ENCODE results near the gene MFSD6. TPM values are rescaled to one million over a fixed set of nuclear protein-coding genes. Genes with fewer than 3 reads are reported as not detected.
A peak's percentile ranks its signal among the peaks of the same experiment; 100 is the strongest.

Gene MFSD6
- total RNA-seq, 1 donor: 50.1 TPM

GRCh38 chr2:190524928-190525327, 116.8 kb downstream of the MFSD6 start:
- DNase-seq (ENCODE audit: low read depth in 2 of 3, low spot score in 2 of 3): no peak

- DNase-seq (ENCODE audit: low read depth in 2 of 3, low spot score in 2 of 3): no peak
Observed at GRCh38 chr2:190526105-190526750, 118.1 kb downstream of the MFSD6 start.

- no peak for DNase-seq (ENCODE audit: low read depth in 2 of 3, low spot score in 2 of 3)
Observed at GRCh38 chr2:190527214-190527613, 119.1 kb downstream of the MFSD6 start.

GRCh38 chr2:190527918-190528317, 119.8 kb downstream of the MFSD6 start:
- no peak for DNase-seq (ENCODE audit: low read depth in 2 of 3, low spot score in 2 of 3)

- DNase-seq (ENCODE audit: low read depth in 2 of 3, low spot score in 2 of 3): no peak
Observed at GRCh38 chr2:190528521-190529001, 120.4 kb downstream of the MFSD6 start.

- DNase-seq (ENCODE audit: low read depth in 2 of 3, low spot score in 2 of 3): peak in 1 of 3 donors; percentile 25
Observed at GRCh38 chr2:190529486-190530247, 121.5 kb downstream of the MFSD6 start.

- DNase-seq (ENCODE audit: low read depth in 2 of 3, low spot score in 2 of 3): peak in 1 of 3 donors; percentile 35
Observed at GRCh38 chr2:190530248-190530900, 122.2 kb downstream of the MFSD6 start.

- peak in 2 of 3 donors; percentile 41 to 84 for DNase-seq (ENCODE audit: low read depth in 2 of 3, low spot score in 2 of 3)
Observed at GRCh38 chr2:190532581-190532980, 124.4 kb downstream of the MFSD6 start.

- DNase-seq (ENCODE audit: low read depth in 2 of 3, low spot score in 2 of 3): no peak
Observed at GRCh38 chr2:190533175-190533967, 125.2 kb downstream of the MFSD6 start.

- DNase-seq (ENCODE audit: low read depth in 2 of 3, low spot score in 2 of 3): peak in 1 of 3 donors; percentile 44
Observed at GRCh38 chr2:190533968-190534309, 125.8 kb downstream of the MFSD6 start.

GRCh38 chr2:190534310-190535120, 126.4 kb downstream of the MFSD6 start, which contains the start of gene NEMP2:
NEMP2 (minus strand) TSS chr2:190534722; CDS start chr2:190534655, 67 bp downstream.
- DNase-seq (ENCODE audit: low read depth in 2 of 3, low spot score in 2 of 3): peak; percentile 63 to 83 (median 83)

- no peak for DNase-seq (ENCODE audit: low read depth in 2 of 3, low spot score in 2 of 3)
Observed at GRCh38 chr2:190535121-190535439, 126.9 kb downstream of the MFSD6 start.

GRCh38 chr2:190535586-190535985, 127.4 kb downstream of the MFSD6 start:
- DNase-seq (ENCODE audit: low read depth in 2 of 3, low spot score in 2 of 3): no peak

- DNase-seq (ENCODE audit: low read depth in 2 of 3, low spot score in 2 of 3): peak in 2 of 3 donors; percentile 29 to 52
Observed at GRCh38 chr2:190537765-190538164, 129.6 kb downstream of the MFSD6 start.

GRCh38 chr2:190538201-190538600, 130.0 kb downstream of the MFSD6 start:
- no peak for DNase-seq (ENCODE audit: low read depth in 2 of 3, low spot score in 2 of 3)

- DNase-seq (ENCODE audit: low read depth in 2 of 3, low spot score in 2 of 3): peak in 1 of 3 donors; percentile 71
Observed at GRCh38 chr2:190540048-190540447, 131.9 kb downstream of the MFSD6 start.

GRCh38 chr2:190545093-190545492, 136.9 kb downstream of the MFSD6 start:
- DNase-seq (ENCODE audit: low read depth in 2 of 3, low spot score in 2 of 3): no peak

- DNase-seq (ENCODE audit: low read depth in 2 of 3, low spot score in 2 of 3): no peak
Observed at GRCh38 chr2:190545555-190546385, 137.6 kb downstream of the MFSD6 start.

GRCh38 chr2:190546734-190547133, 138.6 kb downstream of the MFSD6 start:
- DNase-seq (ENCODE audit: low read depth in 2 of 3, low spot score in 2 of 3): no peak
